ELF-1 (cell line): ENCODE measurements around the gene ASIP.
"Not testable (repeated sequence)": the region's sequence is repeated elsewhere in the genome, so short reads cannot be mapped to it uniquely, and the experiment has no call there.

Source experiments
- DNase-seq: peaks from one replicate; pipeline ENCODE4 v3.0.0-alpha.2; 2016; ENCODE audit warnings: low read depth, low spot score

The ASIP gene, protein sequence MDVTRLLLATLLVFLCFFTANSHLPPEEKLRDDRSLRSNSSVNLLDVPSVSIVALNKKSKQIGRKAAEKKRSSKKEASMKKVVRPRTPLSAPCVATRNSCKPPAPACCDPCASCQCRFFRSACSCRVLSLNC

DNA sequence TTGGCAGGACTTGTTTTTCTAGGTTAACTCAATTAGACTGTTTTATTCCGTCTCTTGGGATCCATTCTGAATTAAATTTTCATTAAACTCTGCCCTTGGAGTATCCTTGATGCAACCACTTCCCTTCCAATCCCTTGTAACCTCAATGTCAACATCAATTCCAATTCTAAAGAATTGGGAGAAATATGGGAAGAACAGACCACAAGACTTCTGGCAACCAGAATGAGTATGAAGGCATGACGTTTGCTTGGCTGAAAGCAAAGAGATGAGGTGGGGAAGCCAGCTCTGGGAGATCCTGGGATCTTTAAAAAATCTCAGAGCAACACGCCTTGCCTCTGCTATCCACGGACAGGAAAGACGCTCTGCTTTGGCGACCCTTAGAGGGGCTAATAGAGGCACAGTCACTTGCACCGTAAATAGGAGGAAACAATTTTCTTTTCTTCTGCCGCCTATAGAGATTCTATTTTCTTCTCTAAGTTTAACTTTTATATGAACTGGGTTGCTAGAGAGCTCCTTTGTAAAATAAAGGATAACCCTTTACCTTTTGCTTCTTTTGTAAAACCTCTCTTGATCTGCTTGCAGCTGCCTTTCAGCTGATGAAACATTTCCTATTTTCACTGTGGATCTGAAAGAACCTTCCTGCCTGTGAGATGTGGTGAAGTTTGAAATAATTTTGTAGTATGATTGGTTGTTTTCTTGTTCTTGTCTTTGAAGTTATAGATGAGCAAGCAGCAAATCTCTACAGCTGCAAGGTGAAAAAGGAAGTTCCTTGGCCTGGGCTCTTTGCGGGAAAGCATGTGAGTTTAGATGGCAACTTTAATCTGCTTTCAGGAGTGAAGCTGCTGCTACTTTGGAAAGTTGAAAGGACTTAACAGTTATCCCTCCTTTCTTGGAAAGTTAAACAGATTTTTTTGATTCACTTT lies at the start of gene ASIP:
Gene ASIP (plus strand): TSS at position 731 of the 923 bp plus-strand sequence. CDS start 18,952 bp downstream, outside the sequence.
- DNase-seq = no peak

DNA sequence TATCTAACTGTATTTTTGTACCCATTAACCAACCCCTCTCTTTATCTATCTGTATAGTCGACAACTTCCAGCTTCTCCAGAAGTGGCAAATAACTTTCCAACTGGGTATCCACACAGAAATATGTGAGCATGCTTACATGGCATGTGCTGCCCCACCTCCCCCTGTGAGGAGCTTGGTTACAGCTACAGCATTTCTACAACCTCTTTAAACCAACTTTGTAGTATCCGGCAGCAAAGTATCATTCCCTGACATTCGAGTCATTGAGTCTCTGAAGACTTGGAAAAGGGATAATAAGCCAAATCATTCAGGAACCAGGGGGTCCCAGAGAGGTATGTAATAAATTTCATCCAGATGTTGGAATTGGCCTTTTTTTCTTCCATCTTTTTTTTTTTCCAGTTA lies 48.2 kb upstream of the ASIP start:
- no peak for DNase-seq

DNA sequence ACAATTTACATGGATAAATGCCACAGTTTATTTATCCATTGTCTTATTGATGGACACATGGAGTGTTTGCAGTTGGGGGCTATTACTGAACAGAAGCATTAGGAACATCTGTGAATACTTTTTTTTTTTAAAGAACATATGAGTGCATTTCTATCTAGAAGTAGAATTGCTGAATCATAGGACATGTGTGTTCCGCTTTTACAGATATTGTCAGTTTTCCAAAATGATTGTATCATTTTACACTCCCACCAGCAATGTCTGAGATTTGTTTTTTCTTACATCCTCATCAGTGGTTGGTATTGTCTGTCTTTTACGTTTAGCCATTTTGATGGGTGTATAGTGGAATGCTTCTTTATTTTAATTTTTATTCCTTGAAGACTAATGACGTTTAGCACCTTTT lies 42.0 kb upstream of the ASIP start:
- DNase-seq = no peak

DNA sequence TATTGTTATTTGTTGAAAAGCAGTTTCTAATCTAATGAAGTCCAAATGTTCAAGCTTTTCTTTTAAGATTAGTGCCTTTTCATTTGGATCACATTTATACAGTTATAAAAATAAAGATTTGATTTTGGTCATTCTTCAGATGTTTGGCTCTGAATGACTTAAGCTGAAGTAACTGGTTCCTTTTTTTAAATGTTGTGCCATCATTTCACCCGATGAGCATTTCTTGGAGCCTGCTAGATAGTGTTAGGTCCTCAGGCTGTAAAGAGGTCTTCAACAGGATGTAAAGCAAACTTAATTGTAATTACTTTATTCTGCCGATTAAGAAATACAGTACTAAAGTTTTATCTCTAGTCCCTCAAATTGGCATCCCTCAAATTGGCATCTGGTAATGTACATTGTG lies 41.2 kb upstream of the ASIP start:
- no peak for DNase-seq

DNA sequence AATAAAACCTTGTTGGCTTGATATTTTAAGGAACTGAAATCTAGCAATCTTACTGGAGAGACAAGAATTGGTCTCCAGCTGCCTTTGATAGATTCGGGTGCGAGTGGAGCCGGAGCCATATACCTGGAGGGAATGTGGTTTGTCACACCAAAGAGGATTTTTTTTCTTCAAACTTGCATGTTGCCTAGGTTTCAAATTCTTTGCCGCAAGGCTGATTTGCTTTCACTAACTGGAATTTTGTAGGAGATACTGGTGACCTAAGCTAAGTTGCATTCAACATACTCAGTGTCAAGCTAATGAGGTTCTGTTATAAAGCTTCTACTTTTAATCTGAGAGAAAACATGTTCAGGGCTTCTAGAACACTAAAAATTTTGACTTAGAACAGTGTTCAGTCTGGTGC lies 39.7 kb upstream of the ASIP start:
- DNase-seq = no peak

DNA sequence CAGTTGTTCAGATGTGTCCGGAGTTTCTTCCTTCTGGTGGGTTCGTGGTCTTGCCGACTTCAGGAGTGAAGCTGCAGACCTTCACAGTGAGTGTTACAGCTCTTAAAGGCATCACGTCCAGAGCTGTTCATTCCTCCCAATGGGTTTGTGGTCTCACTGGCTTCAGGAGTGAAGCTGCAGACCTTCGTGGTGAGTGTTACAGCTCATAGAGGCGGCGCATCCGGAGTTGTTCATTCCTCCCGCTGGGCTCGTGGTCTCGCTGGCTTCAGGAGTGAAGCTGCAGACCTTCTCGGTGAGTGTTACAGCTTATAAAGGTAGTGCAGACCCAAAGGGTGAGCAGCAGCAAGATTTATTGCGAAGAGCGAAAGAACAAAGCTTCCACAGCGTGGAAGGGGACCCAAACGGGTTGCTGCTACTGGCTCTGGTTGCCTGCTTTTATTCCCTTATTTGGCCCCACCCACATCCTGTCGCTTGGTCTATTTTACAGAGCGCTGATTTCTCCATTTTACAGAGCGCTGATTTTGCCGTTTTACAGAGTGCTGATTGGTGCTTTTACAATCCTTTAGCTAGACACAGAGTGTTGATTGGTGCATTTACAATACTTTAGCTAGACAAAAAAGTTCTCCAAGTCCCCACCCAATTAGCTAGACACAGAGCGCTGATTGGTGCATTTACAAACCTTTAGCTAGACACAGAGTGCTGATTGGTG lies 35.9 kb upstream of the ASIP start:
- not testable (repeated sequence) for DNase-seq

DNA sequence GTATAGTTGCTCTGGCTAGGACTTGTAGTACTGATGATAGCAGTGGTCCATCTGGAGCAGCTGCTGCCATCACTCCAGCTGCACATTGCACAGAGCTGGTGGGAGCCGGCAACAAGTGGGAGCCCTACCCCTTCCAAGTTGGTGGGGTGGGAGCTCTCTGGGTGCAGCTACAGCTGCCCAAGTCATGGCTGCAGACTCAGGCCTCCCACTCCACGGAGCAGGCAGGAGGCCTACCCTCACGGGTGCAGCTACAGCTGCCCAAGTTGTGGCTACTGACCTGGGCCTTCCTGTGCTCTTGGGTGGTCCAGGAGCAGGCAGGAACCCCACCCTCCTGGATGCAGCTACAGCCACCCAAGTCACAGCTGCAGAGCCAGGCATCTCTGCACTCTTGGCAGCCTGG lies 32.1 kb upstream of the ASIP start:
- no peak for DNase-seq

DNA sequence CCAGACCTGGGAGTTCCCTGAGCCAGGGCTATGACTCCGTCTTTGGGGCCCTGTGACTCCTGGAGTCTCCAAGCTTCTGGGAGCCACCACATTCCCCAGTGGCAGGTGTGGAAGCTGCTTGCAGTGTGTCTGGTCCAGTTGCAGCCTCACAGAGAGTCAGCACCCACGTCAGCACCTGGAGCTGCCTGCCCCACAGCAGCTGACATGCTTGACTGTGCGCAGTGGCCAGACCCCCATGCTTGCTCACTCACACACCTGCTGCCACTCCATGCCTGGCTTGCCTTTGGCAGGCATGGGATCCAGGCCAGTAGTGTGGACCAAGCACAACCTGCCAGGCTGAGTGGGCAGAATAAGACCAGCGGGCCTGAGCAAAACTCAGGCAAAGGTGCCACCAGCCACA lies 31.0 kb upstream of the ASIP start:
- no peak for DNase-seq

DNA sequence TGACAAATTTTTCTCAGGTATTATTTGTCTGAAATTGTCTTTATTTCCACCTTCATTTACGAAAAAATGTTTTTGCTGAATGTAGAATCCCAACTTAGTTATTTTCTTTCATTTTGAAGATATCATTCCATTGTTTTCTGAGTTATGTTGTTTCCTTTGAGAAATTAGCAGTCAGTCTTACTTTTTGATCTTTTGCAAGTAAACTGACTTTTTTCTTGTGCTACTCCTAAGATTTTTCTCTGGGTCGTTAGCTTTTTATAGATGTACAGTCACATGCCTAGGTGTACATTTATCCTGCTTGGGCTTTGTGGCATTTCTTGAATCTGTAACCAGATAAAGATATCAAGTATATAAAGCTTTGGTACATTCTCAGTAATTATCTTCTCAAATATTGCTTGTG lies 29.6 kb upstream of the ASIP start:
- DNase-seq = no peak

DNA sequence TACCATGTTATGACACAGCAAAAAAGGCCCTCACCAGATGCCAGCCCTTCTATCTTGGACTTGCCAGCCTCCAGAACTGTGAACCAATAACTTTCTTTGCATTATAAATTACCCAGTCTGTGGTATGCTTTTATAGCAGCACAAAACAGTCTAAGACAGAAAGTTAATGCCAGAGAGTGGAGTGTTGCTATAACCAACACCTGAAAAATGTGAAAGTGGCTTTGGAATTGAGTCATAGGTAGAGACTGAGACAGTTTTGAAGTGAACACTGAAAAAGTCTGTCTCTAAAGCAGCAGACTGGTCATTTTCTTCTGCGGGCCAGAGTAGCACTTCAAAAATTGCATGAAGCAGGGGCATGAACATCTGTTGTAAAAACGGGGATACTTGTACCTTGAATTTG lies 28.0 kb upstream of the ASIP start:
- DNase-seq = no peak

DNA sequence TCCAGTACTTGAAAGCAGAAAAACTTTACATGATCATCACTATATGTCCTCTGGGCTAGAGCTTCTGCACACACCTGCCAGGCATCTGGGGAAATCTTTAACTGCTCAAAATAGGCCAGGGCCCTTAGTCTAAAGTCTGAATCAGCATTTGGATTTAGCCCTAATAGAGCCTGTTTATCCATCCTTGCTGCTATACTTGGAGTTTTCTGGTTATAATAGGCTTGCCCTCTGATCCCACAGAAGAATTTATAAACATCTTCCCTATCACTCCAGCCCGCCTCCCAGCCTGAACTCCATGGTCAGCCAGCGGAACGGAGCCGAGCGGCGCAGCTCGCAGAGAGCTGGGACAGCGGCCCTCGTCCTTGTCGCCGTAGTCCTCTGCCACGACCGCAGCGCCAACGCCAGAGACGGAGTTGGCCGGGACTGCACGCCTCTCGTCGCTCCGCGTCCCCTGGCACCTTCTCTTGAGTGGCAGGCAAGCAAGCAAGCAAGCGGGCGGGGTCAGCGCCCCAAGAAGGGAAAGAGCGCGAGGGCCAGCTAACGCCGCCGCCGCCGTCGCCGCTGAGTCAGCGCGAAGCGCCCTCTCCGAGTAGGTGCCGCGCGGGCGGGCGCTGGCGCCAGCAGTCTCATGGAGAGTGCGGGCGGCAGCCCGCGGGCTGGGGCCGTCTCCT lies 25.4 kb upstream of the ASIP start:
- peak; percentile 90 for DNase-seq

DNA sequence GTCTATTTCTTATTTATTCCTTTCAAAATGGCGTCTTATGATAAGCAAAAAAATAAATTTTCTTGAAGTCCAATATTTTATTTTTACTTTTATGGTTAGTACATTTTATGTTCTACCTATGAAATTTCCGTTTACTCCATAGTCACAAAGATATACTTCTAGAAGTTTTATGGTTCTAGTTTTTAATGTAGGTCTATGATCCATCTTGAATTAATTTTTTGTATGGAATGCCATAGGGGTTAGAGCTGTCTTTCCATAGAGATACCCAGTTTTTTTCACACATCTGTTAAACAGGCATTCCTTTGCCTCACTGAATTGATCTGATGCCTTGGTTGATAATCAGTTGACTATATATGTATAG lies 24.9 kb upstream of the ASIP start:
- DNase-seq = no peak

DNA sequence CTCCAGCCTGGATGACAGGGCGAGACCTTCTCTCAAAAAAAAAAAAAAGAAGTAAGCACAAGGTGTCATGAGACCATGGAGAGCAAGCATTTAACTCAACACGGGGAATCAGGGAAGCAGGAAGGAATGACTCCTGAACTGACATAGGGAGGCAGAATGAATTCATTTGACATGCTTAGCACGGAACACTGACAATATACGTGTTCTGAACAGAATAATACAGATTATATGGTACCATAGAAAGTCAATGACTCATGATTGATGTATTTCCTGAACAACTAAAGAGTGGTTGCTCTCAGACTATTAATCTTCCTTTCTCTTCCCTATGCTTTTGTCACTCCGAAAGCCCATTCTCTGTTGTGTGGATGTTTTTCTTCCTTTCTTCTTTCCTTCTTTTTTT lies 20.7 kb upstream of the ASIP start:
- DNase-seq = no peak

DNA sequence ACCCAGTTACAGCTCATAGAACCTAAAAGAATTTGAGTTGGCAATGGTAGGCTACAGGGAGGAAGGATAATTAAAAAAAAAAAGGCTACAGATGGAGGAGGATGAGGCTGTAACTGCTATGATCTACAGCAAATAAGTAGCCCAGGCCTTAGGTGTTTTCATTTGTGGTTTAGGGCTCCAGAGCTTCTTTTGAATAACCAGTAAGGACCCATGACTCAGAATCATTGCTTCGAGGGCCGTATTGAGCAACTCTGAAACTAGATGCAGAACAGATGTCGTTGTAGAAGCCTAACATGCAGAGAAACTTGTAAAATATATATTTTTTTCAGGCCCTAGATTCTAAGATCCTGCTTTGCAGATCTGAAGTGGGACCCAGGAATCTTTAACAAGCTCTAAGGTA lies 19.0 kb upstream of the ASIP start:
- no peak for DNase-seq

DNA sequence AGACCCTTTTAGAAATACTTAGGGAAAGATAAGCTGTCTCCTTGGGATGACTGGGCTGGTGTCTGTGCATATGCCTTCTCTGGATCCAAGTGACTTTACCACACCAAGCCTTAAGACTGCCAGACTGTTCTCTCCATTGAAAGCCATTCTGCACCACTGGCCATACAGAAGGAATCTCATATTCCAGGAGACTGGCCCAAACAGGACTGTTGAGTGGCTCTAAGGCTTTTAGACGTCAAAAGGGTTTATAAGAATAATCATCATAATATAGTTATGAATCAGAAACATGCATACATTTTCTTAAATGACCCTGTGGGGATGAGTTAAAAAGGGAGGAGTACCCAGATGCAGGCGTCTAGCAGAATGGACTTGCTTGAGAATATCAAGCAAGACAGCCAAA lies 17.0 kb upstream of the ASIP start:
- DNase-seq = not testable (repeated sequence)

DNA sequence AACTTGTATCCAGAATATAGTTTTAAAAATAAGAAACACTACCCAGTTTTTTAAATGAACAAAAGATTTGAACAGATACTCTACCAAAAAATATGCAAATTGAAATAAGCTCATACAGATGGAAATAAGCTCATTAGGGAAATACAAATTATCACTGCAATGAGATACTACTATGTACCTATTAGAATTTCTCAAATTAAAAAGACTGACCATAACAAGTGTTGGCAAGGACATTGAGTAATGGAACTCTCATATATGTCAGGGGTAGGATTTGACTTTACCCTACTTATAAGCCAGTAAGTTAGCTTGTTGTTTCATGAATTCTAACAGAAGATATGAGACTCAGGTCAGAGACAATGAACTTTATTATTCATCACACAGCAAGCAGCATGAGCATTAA lies 9.6 kb upstream of the ASIP start:
- DNase-seq = no peak

DNA sequence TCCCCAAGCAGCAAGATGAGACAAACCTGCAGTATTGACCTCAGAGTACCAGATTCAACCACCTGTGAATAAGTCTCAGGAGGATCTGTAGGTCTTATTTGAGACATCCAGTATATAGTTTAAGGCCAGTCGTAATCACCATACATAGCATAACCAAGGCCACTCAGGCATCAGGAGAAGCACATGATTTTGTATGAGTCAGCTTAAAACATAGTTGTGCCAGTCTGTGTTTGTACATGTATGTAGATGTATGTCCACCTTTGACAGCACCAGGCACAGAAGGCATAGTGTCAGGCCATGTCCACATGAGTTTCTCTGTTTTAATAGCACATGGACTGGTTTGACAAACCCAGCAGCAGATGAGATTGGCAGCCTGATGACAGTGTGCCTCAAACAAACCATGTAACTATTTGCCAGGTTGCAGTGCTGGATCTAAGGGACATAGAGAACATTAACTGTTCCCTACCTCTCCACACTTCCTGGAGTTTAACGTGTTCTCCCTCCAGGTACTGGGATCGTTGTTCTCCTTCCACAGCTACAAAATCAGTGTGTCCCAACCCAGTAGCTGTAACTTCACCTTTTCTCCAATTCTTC lies 8.6 kb upstream of the ASIP start:
- no peak for DNase-seq

DNA sequence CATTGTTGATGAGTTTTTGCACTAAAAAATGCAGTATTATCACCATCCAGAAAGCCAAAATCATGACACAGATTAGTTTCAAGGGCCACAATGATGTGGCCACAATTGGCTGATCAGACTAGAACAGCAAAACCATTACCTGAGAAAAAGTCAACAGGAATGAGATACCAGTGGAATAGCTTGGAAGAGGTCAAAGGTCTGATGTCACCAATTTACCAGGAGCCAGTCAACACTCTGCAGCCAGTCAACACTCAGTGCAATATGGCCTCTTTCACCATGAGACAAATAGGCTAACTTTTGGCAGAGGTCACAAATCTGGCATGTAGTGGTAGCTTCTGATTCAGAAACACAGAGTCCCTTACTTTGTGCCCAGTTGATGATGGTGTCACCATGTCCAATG lies 7.5 kb upstream of the ASIP start:
- DNase-seq = no peak

DNA sequence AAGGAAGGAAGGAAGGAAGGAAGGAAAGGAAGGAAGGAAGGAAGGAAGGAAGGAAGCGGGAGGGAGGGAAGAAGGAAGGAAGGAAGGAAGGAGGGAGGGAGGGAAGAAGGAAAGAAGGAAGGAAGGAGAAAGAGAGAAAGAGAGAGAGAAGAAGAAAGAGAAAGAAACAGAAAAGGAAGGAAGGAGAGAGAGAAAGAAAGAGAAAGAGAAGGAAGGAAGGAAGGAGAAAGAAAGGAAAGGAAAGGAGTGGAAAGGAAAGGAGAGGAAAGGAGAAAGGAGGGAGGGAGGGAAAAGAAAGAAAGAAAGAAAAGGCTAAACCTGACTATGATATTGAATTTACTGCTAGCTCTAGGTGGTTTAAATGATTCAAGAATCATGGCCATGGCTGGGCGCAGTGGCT lies 5.3 kb upstream of the ASIP start:
- DNase-seq = no peak

DNA sequence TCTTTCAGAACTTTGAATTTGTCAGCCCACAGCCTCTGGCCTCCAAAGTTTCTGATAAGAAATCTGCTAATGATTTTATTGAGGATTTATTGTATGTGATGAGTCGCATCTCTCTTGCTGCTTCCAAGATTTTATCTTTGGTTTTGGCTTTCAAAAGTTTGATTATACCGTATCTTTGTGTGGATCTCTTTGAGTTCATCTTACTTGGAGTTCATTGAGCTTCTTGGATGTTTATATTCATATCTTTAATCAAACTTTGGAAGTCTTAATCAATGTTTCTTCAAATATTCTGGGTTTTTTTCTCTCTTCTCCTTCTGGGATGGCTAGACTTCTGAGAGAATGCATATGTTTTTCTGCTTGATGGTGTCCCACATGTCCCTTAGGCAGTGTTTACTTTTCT lies 3.3 kb upstream of the ASIP start:
- DNase-seq = no peak

DNA sequence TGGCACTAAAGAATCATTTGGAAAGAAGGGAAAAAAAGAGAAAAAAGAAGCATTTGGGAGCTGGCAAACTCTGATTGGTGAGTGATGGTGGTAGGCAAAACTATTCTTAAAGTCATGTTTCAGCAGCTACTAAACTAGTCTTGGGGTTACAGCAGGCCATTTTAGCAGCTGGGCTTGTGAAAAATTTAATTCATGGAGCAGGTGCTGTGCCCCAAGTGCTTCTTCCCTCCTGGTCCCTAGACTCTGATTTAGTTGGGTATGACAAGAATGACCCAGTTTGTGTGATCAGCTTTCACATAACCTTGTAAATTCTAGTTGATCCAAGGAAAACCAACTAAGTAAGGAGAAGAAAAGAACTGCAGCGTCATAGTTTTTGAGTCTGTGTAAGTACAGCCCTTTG lies 1.1 kb upstream of the ASIP start:
- DNase-seq = no peak

DNA sequence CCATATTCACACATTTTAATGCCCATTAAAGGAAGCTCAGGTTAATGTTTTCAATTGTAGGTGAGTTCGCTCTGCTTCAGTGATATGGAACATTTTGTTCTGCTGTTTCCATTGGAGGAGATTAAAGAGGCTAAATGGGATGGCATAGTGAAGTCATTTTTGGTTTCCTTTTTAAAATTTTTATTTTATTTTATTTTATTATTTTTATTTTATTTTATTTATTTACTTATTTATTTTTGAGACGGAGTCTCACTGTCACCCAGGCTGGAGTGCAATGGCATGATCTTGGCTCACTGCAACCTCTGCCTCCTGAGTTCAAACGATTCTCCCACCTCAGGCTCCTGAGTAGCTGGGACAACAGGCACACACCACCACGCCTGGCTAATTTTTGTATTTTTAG lies 792 bp downstream of the ASIP start:
- not testable (repeated sequence) for DNase-seq
